IMR-90 (cell line): ENCODE data around the gene CDC20B. TPM values are rescaled to one million over a fixed set of nuclear protein-coding genes. Genes with fewer than 3 reads are reported as not detected.

Experiments
- ATAC-seq: fragments of 200-7000 bp; cut with Tn5 transposase; 2 replicates; pipeline ENCODE4 v1.9.1; 2020; ENCODE audit warnings: low read depth, mild to moderate bottlenecking, moderate library complexity
- BruUV-seq: library from RNA; stranded (reverse); fragments of 400-500 nt; replicated peaks from 2 replicates; lab custom pipeline; 2021; lab: Mats Ljungman, UMichigan
- CTCF ChIA-PET: fragments of 300-600 bp; formaldehyde crosslinking; extraction: SDS; loops from one replicate; lab custom pipeline; 2021; ENCODE audit warnings: antibody characterized with exemption; lab: Yijun Ruan, JAX
- POLR2A ChIA-PET: fragments of 300-600 bp; sonication (Branson Sonifier 250); formaldehyde crosslinking; loops from one replicate; lab custom pipeline; 2022; ENCODE audit warnings: antibody characterized with exemption; ENCODE audit not compliant: unreplicated experiment; lab: Charles Lee
- DNase-seq: peaks from one replicate; pipeline ENCODE4 v3.0.0; 2013
- H2AFZ ChIP-seq: replicated peaks from 2 replicates; pipeline ENCODE3; 2013; ENCODE audit warnings: low read length, mild to moderate bottlenecking; ENCODE audit not compliant: poor library complexity
- H2AK5ac ChIP-seq: 2 replicates; pipeline ENCODE4 v1.6.1; 2013; ENCODE audit warnings: low read depth, low read length, inconsistent platforms
- H2AK9ac ChIP-seq: replicated peaks from 2 replicates; pipeline ENCODE3; 2013; ENCODE audit warnings: mild to moderate bottlenecking, low read depth, low read length, moderate library complexity; ENCODE audit not compliant: poor library complexity
- H2BK120ac ChIP-seq: 2 replicates; pipeline ENCODE4 v1.6.1; 2013; ENCODE audit warnings: low read depth, low read length, inconsistent platforms
- H2BK15ac ChIP-seq: 3 replicates; pipeline ENCODE4 v1.6.1; 2013; ENCODE audit warnings: low read depth, low read length, inconsistent platforms
- H2BK20ac ChIP-seq: 2 replicates; pipeline ENCODE4 v1.6.1; 2013; ENCODE audit warnings: low read depth, mild to moderate bottlenecking, inconsistent platforms, low read length, moderate library complexity
- H2BK5ac ChIP-seq: 2 replicates; pipeline ENCODE4 v1.6.1; 2013; ENCODE audit warnings: mild to moderate bottlenecking, low read depth, low read length, inconsistent platforms; ENCODE audit not compliant: poor library complexity, severe bottlenecking
- H3K14ac ChIP-seq: replicated peaks from 2 replicates; pipeline ENCODE4 v1.6.1; 2013; ENCODE audit warnings: low read depth, low read length, inconsistent platforms
- H3K18ac ChIP-seq: 2 replicates; pipeline ENCODE4 v1.6.1; 2013; ENCODE audit warnings: low read depth, low read length, control low read depth
- H3K23ac ChIP-seq: 2 replicates; pipeline ENCODE4 v1.6.1; 2013; ENCODE audit warnings: low read depth, low read length, inconsistent platforms
- H3K27ac ChIP-seq: 2 replicates; pipeline ENCODE4 v1.5.1; 2013; ENCODE audit warnings: mild to moderate bottlenecking, control low read depth, low read length; ENCODE audit not compliant: insufficient read depth
- H3K27me3 ChIP-seq: 2 replicates; pipeline ENCODE4 v1.6.1; 2013; ENCODE audit warnings: low read length; ENCODE audit not compliant: control insufficient read depth, insufficient read depth
- H3K36me3 ChIP-seq: 2 replicates; pipeline ENCODE4 v1.6.1; 2013; ENCODE audit warnings: low read length, mixed read lengths; ENCODE audit not compliant: control insufficient read depth, insufficient read depth
- H3K4ac ChIP-seq: 2 replicates; pipeline ENCODE4 v1.6.1; 2013; ENCODE audit warnings: low read depth, low read length, inconsistent platforms
- H3K4me1 ChIP-seq: 2 replicates; pipeline ENCODE4 v1.6.1; 2013; ENCODE audit warnings: low read length, mixed read lengths; ENCODE audit not compliant: control insufficient read depth, insufficient read depth
- H3K4me2 ChIP-seq: 2 replicates; pipeline ENCODE4 v1.6.1; 2013; ENCODE audit warnings: low read depth, mild to moderate bottlenecking, control low read depth, low read length, moderate library complexity
- H3K4me3 ChIP-seq: 2 replicates; pipeline ENCODE4 v1.5.1; 2013; ENCODE audit warnings: low read depth, mild to moderate bottlenecking, control low read depth, low read length, moderate library complexity; ENCODE audit not compliant: insufficient read depth
- H3K56ac ChIP-seq: 2 replicates; pipeline ENCODE4 v1.6.1; 2013; ENCODE audit warnings: low read length, inconsistent platforms; ENCODE audit not compliant: insufficient read depth; ENCODE audit errors: extremely low read depth
- H3K79me1 ChIP-seq, 2 experiments: 2 replicates each; pipeline ENCODE4 v1.6.1; 2013; ENCODE audit warnings: low read length in 2 of 2, inconsistent platforms in 1 of 2, low read depth in 1 of 2
- H3K9ac ChIP-seq: 2 replicates; pipeline ENCODE4 v1.6.1; 2013; ENCODE audit warnings: low read depth, low read length, control low read depth
- H3K9me1 ChIP-seq: 2 replicates; pipeline ENCODE4 v1.6.1; 2013; ENCODE audit warnings: low read length, inconsistent platforms; ENCODE audit not compliant: insufficient read depth
- H3K9me3 ChIP-seq: 2 replicates; pipeline ENCODE4 v1.6.1; 2013; ENCODE audit warnings: low read length; ENCODE audit not compliant: control insufficient read depth, insufficient read depth
- H4K20me1 ChIP-seq: 2 replicates; pipeline ENCODE4 v1.6.1; 2013; ENCODE audit warnings: low read length, inconsistent platforms; ENCODE audit not compliant: insufficient read depth
- H4K5ac ChIP-seq: 2 replicates; pipeline ENCODE4 v1.6.1; 2013; ENCODE audit warnings: mild to moderate bottlenecking, low read depth, low read length, control low read depth
- H4K8ac ChIP-seq, 2 experiments: 2 replicates each; pipeline ENCODE4 v1.6.1; 2013; ENCODE audit warnings: low read depth in 2 of 2, low read length in 2 of 2, control low read depth in 1 of 2, inconsistent platforms in 1 of 2
- H4K91ac ChIP-seq: 2 replicates; pipeline ENCODE4 v1.6.1; 2013; ENCODE audit warnings: low read depth, low read length, inconsistent platforms; ENCODE audit not compliant: insufficient read depth
- CEBPB ChIP-seq: IDR thresholded peaks from 2 replicates; pipeline ENCODE4 v1.6.1; 2012; ENCODE audit warnings: low read depth, low read length, improper control_type of control experiment
- CHD1 ChIP-seq: IDR thresholded peaks from 2 replicates; pipeline ENCODE4 v1.6.1; 2012; ENCODE audit warnings: low read depth, low read length, improper control_type of control experiment
- MAFK ChIP-seq: IDR thresholded peaks from 2 replicates; pipeline ENCODE4 v1.6.1; 2012; ENCODE audit warnings: low read depth, low read length, improper control_type of control experiment
- RFX5 ChIP-seq: IDR thresholded peaks from 2 replicates; pipeline ENCODE4 v1.8.0; 2012; ENCODE audit warnings: low read depth, mild to moderate bottlenecking, low read length, moderate library complexity
- WGBS, 2 experiments: methylation state at CpG; one replicate each; pipeline versions ENCODE4 v1.1.5 to v1.1.7; 2013; ENCODE audit warnings: missing lambda C conversion rate in 2 of 2; ENCODE audit not compliant: insufficient read length in 1 of 2; ENCODE audit errors: extremely low coverage in 2 of 2; 5-methylcytosine and 5-hydroxymethylcytosine counted together
- dilution Hi-C: fragments of 300-500 bp; cut with HindIII; formaldehyde crosslinking; loops from one replicate; pipeline ENCODE4 v1.14.3; 2018; ENCODE audit warnings: low sequenced_read_pairs; ENCODE audit not compliant: unreplicated experiment
- in situ Hi-C: fragments of 300-500 bp; cut with MboI; formaldehyde crosslinking; loops from 3 replicates; pipeline ENCODE4 v1.14.3; 2019; ENCODE audit warnings: low sequenced_read_pairs, inconsistent platforms, mixed read lengths
- intact Hi-C: fragments of 100-400 bp; cut with micrococcal nuclease; formaldehyde crosslinking; loops from 2 replicates; pipeline ENCODE4 v1.10.0; 2022
- polyA plus RNA-seq, 3 experiments: library from polyadenylated mRNA; depleted of rRNA; stranded (reverse); fragments of >200 nt; gene quantifications; 2 replicates each; pipeline ENCODE4 v1.2.3, GENCODE V29; 2012; ENCODE audit warnings: low replicate concordance in 1 of 3
- total RNA-seq: library from RNA; depleted of rRNA; stranded (reverse); fragments of >200 nt; gene quantifications from 2 replicates; pipeline ENCODE4 v1.2.3, GENCODE V29; 2012

The CDC20B gene
- total and polyA plus RNA-seq, 2 of the 4 experiments (the other 2 are of a cell fraction): not detected

- TF ChIP-seq CHD1: no peak
- TF ChIP-seq RFX5: no peak
These were observed 702 bp downstream of the CDC20B start (continued) for GRCh38 chr5:55172051-55172899.

GRCh38 chr5:55171471-55171870 lies 1.5 kb downstream of the CDC20B start:
- Histone ChIP-seq H2BK20ac (no peak overlapping the region), H3K27ac (no peak overlapping the region), H3K36me3 (peaks cover 1% of the 10 kb centered on the region), H3K23ac (no peak overlapping the region), H4K5ac (no peak overlapping the region), H3K56ac (no peak overlapping the region), H3K9ac (no peak overlapping the region), H3K4me2 (no peak overlapping the region), H2BK15ac (no peak overlapping the region), H3K4ac (no peak overlapping the region), H4K20me1 (peaks cover 20% of the 10 kb centered on the region; the same call in 1 of the 2 replicates), H3K27me3 (peaks cover 21% of the 10 kb centered on the region), H2AK5ac (no peak overlapping the region), H3K4me1 (peaks cover 6% of the 10 kb centered on the region), H3K9me1 (no peaks in the 10 kb centered on the region), H2AFZ (no peak overlapping the region), H3K18ac (no peak overlapping the region), H3K79me1 (peaks cover 2 to 7% of the 10 kb centered on the region in 2 experiments; a peak in 2 of 4 replicates), H3K9me3 (peaks cover under 1% of the 10 kb centered on the region; the same call in 1 of the 2 replicates), H2BK5ac (no peak overlapping the region), H2BK120ac (no peak overlapping the region), H4K8ac (no peak overlapping the region), H4K91ac (no peak overlapping the region), H2AK9ac (no peak overlapping the region), H3K14ac (no peak overlapping the region), H3K4me3 (no peak overlapping the region)
- dilution Hi-C loops: no loop called here
- TF ChIP-seq MAFK (no peak), CEBPB (peak; percentile 30)
- in situ Hi-C loops: loop anchor here (25.0 kb wide), 1 partner anchor 434 kb away; no protein-coding TSS in a partner anchor
- ATAC-seq (no peak), DNase-seq (no peak)
- no CpG with 5 or more reads among the region's 2 CpGs for WGBS, 2 experiments
- no TSS peak for BruUV-seq
- intact Hi-C loops: loop anchor here (5.0 kb wide), 4 partner anchors 86 to 766 kb away; partner anchors contain the start of genes DHX29 and MTREX
- ChIA-PET POLR2A (no interaction called here), CTCF (interaction anchor here (1.4 to 1.5 kb wide), 2 partner anchors 10 to 12 kb away, joined by 3 to 4 read pairs; partner anchors contain the start of gene GPX8)
